Activated CD4-positive, CD25-positive, alpha-beta regulatory T cell treated with anti-CD3 and anti-CD28 coated beads, Interleukin-2, amount 50 U/mL, for 16 hours (primary cell): ENCODE data around the gene TTC22.
A peak's percentile ranks its signal among the peaks of the same experiment; 100 is the strongest.

Experiments
- DNase-seq: peaks from one replicate; pipeline ENCODE4 v3.0.0-alpha.2; 2020; ENCODE audit warnings: low read depth, low spot score

TTC22 gene

GRCh38 chr1:54800899-54801759 is at the start of gene TTC22:
Gene TTC22, minus strand, starts transcription at chr1:54801323. Its CDS starts 160 bp downstream, at chr1:54801163.
- DNase-seq = peak; percentile 56

DNA sequence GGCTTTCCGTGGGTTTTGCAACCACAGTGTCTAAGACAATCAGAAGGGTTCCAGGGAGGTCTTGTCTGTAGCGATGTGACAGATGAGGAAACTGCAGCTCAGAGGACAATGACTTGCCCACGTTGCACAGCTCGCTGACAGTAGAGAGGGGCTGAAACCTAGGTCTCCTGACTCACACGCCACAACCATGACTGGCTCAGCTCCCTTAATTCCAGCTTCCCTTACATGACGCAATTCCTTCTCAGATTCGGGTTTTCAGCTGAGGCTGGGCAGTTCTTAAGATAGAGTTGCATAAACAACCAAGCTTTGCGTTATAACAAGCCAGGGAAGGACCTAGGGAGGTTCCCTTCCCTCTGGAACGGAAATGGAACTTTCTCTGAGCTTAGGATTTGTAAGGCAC is 49.6 kb upstream of the TTC22 start:
- DNase-seq = no peak

GRCh38 chr1:54850069-54850730 is 49.1 kb upstream of the TTC22 start:
- DNase-seq = no peak

DNA sequence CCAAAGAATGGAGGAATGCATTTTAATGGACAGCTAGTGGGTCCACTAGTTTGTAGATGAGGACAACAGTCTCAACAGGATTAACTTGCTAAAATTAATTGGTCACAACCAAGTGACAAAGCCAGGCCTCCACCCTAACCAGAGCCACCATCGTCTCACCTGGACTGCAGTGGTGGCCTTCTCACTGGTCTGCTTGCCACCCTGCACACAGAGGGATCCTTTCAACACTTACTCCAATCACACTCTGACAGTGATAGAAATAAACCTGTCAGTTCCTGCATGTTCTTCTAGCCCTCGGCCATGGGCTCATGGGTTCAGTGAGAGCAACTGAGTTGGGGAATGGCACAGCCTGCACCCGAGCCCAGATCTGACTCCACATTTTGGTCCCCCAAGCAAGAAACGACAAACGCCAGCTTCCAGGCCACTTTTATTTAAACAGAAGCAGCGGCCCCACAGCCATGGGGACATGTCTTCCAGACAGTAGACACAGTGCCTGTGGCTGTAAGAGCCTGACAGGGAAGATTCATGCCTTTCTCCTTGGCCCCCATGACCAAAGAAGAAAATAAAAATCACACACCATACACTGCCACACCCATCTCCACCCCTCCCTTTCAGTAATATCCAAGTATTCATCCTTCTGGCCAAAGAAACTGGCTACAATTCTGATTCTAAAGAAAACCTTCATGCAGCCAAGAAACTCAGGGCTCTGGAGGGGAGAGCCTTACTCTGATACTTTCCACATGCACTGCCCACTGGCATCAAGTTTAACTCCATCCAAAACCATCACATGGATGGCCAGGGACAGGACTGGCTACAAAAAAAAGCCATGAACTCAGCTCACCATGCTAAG is 48.3 kb upstream of the TTC22 start:
- no peak for DNase-seq

DNA sequence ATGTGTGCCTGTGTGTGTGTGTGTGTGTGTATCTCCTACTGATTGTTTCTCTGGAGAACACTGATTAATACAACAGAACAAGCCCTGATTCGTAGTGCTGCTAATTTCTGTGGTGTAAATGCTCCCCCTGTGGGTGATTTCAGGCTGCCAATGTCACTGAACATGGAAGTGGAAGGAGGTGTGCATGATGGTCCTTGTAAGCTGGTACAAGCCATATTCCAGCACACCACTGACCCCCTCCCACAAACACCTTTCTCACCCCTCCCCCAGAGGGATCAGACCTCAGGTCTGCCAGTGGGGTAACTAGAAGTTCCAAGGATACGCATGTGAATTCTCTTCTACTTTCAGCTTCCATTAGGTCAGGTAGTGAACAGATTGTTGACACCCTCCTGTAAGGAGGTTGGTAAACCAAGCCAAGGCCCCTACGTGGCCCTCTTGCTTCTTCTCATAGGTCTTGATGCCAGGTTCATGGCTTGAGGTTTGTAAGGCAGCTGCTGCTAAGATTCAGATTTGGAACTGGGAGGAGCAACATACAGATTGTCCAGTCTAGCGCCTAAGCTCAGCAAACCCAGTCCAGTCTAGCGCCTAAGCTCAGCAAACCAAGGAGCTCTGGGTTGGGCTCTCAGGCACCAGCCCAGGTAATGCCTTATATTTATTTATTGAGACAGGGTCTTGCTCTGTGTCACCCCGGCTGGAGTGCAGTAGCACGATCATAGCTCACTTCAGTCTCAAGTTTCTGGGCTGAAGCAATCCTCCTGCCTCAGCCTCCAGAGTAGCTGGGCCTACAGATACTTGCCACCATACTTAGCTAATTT is 47.2 kb upstream of the TTC22 start:
- DNase-seq = no peak

DNA sequence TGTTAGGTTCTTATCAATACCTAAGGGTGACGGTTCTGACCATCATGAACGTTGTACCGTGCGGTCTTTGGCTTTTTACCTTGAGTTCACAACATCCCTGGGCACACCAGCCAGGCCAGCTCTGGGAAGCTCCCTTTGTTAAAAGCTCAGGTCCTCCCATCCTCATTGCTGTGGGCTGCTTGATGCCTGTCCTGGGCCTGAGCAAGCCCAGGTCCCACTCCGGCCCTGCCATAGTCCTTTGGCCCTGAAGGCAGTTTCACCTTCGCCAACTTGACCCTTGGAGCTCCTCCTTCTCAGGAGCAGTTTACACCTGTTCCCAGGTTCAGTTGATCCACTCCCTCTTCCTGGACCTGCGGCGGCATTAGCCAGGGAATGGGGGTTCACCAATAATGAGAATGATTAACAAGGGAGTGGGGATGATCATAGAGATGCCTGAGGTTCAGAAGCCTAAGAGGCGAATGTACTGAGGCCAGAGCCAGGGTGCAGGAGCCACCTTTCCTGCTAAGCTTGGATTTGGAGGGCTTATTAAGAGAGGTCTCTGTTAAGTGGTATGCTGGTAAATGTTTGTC is 45.7 kb upstream of the TTC22 start:
- DNase-seq = no peak

DNA sequence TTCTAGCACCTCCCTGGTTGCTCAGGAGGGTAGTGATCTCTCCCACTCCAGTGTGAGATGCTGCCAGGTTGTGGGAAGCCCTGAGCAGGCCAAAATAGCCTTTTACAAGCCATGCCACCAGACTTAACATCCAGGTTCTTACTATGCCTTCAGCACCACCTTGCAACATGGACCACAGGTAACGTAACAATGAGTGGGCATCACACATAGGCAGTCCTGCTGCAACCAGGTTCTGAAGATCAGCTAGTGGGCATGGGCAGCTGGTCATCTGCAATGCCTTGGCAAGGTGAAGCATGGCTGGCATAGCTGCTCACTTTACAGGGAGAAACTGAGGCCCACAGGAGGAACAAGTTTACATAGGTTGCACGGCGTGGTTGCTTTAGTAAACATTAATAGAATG is 45.2 kb upstream of the TTC22 start:
- DNase-seq = no peak

- no peak for DNase-seq
Measured at GRCh38 chr1:54845772-54846171, 44.6 kb upstream of the TTC22 start.

- no peak for DNase-seq
Measured at GRCh38 chr1:54844564-54844963, 43.4 kb upstream of the TTC22 start.

DNA sequence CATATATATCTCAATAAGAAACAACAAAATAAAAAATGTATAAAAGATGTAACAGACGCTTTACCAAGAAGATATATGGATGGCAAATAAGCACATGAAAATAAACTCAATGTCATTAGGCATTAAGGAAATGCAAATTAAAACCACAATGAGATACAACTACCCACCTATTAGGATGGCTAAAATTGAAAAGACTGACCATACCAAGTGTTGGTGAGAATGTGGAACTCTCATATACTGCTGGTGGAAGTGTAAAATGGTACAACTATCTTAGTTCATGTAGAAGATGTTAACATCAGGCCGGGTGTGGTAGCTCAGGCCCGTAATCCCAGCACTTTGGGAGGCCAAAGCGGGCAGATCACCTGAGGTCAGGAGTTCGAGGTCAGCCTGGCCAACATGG is 42.3 kb upstream of the TTC22 start:
- no peak for DNase-seq

GRCh38 chr1:54842963-54843362 is 41.8 kb upstream of the TTC22 start:
- DNase-seq = no peak

GRCh38 chr1:54842206-54842915 is 41.2 kb upstream of the TTC22 start:
- DNase-seq = no peak

DNA sequence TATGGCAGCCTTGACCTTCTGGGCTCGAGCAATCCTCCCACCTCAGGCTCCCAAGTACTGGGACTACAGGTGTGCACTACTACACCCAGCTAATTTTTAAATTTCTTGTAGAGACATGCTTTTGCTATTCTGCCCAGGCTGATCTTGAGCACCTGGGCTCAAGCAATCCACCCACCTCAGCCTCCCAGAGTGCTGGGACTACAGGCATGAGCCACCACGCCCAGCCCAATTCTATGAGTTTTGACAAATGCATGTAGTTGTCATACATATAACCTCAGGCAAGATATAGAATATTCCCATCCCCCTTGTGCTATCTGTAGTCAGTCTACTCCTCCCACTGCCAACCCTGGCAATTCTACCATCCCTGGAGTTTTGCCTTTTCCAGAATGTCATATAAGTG is 38.7 kb upstream of the TTC22 start:
- no peak for DNase-seq

DNA sequence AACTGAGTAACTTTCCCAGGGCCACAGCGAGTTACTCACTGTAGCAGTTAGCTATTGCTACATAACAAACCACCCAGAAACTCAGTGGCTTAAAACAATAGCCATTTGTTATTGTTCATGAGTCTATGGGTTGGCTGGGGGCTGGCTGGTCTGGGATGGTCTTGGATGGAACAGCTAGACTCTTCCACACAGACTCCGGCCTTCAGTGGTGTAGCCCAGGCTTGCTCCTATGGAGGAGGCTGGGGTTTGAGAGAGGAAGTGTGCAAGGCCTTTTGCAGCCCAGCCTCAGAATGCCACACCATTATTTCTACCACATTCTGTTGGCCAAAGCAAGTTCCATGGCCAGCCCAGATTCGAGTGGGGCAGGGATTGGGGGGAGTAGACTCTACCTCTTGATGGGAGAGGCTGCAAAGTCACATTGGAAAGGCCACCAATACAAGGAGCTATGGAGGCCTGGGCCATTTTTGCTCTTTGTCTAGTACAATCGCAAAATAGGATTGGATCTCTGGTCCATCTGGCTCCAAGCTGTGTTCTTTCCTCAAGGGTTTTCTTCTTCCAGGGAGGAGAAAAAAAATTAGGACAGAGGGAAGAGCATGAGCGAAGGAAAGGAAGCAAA is 37.5 kb upstream of the TTC22 start:
- DNase-seq = no peak

- no peak for DNase-seq
Measured at GRCh38 chr1:54837002-54837853, 36.1 kb upstream of the TTC22 start.

DNA sequence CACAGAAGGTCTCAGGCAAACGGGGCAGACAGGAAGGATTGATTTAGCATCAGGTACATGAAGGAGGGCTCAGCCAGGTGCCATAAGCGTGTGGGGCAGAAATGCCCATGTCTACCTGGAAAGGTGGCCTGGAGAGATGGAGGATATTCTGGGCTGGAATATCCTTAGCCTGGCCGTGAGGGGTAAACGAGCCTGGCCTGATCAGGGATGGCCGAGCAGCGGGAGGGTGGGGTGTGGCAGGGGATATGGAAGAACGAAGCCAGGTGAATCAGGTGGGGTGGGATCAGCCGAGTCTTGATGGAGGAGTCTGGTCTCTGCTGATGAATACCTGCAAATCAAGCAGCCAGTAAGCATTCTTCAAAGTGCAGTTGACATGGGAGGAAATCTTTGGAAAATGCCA is 35.5 kb upstream of the TTC22 start:
- DNase-seq = no peak

DNA sequence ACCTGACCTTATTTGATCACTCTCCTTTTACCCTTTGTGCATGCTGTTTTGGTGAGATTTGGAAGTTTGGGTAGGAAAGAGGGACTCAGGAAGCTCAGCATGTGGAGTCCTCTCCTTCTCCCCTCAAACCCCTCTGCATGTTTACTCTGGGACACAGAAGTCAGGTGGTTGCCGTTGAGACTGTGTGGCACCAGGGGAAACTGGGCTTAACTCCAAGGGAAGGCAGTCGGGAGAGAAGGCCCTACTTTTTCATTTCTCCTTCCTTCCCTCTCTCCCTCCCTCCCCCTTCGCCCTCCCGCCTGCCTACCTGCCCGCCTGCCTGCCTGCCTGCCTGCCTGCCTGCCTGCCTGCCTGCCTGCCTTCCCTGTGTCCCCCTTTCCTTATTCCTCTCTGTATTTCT is 34.8 kb upstream of the TTC22 start:
- no peak for DNase-seq

- DNase-seq = no peak
Measured at GRCh38 chr1:54835131-54835898, 34.2 kb upstream of the TTC22 start.
